ENCODE data around the gene MAST3. TPM values are rescaled to one million over a fixed set of nuclear protein-coding genes. Genes with fewer than 3 reads are reported as not detected.
A peak's percentile ranks its signal among the peaks of the same experiment; 100 is the strongest.
"Not testable (repeated sequence)": the region's sequence is repeated elsewhere in the genome, so short reads cannot be mapped to it uniquely, and the experiment has no call there.

MAST3 gene
- total and polyA plus RNA-seq, 2 of the 8 experiments (the other 6 are each of a cell fraction or from before 2014, with no cell fraction given), result 3.4 to 9.0 TPM

DNA sequence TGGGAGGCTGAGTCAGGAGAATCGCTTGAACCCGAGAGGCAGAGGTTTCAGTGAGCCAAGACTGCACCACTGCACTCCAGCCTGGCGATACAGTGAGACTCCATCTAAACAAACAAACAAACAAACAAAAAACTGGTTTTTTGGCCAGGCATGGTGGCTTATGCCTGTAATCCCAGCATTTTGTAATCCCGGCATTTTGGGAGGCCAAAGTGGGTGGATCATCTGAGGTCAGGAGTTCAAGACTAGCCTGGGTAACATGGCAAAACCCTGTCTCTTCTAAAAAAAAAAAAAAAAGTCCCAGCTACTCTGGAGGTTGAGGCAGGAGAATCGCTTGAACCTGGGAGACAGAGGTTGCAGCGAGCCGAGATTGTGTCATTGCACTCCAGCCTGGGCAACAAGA is 7.7 kb downstream of the MAST3 start:
- not testable (repeated sequence) for H4K20me1 ChIP-seq (replicated peaks in 1 of 2; ENCODE audit: control insufficient read depth in 1 of 2, insufficient read depth in 2 of 2, low read length in 2 of 2); H3K79me2 ChIP-seq (ENCODE audit: control insufficient read depth in 1 of 2, insufficient read depth in 2 of 2, low read length in 2 of 2); H3K79me1 ChIP-seq (ENCODE audit: low read depth, low read length); H3K9ac ChIP-seq (replicated peaks in 1 of 4; ENCODE audit: extremely low read depth in 1 of 4, low read depth in 3 of 4, low read length in 3 of 4); H3K27ac ChIP-seq (ENCODE audit: low read depth, low read length); H4K8ac ChIP-seq (ENCODE audit: extremely low read depth, insufficient read depth, low read length); H3K36me3 ChIP-seq (ENCODE audit: control insufficient read depth in 2 of 4, insufficient read depth in 4 of 4, low read length in 3 of 4); H3K18ac ChIP-seq (ENCODE audit: extremely low read depth, low read length); H4K5ac ChIP-seq (ENCODE audit: insufficient read length, low read depth, low read length); H3K9me3 ChIP-seq (ENCODE audit: insufficient read depth in 2 of 2, low read depth in 1 of 2, low read length in 1 of 2); H2BK120ac ChIP-seq (replicated peaks; ENCODE audit: low read depth, low read length); H3K14ac ChIP-seq (ENCODE audit: insufficient read length); H3K56ac ChIP-seq (replicated peaks; ENCODE audit: insufficient read length, low read depth, low read length); H2BK20ac ChIP-seq (ENCODE audit: low read length); FAIRE-seq; H3K4me3 ChIP-seq (ENCODE audit: extremely low read depth in 1 of 4, insufficient read depth in 2 of 4, low read depth in 3 of 4, low read length in 4 of 4); H4K91ac ChIP-seq (replicated peaks; ENCODE audit: insufficient read length, low read length); H3K23ac ChIP-seq (ENCODE audit: insufficient read length); H2BK12ac ChIP-seq (ENCODE audit: low read depth, low read length); H2BK5ac ChIP-seq (ENCODE audit: low read depth, low read length); H3K4ac ChIP-seq (replicated peaks; ENCODE audit: insufficient read length, low read depth, low read length); H2AK5ac ChIP-seq (ENCODE audit: low read depth, low read length); H2AFZ ChIP-seq (ENCODE audit: low read length); DNase-seq (ENCODE audit: low read depth in 1 of 2, low spot score in 2 of 2)
- Histone ChIP-seq H2BK15ac (ENCODE audit: low read length) (0 out of 2 replicates have a peak overlapping the region, but pooled peaks have one; percentile 72), H3K23me2 (ENCODE audit: low read depth, low read length) (peaks cover 11% of the 10 kb centered on the region), H3K4me1 (replicated peaks in 1 of 4; ENCODE audit: control insufficient read depth in 3 of 4, insufficient read depth in 4 of 4, low read length in 3 of 4) (peaks cover 0 to 17% (median 8%) of the 10 kb centered on the region in 4 experiments; a peak in 4 of 7 replicates), H3K4me2 (ENCODE audit: insufficient read depth in 1 of 2, low read depth in 2 of 2, low read length in 2 of 2) (peak overlapping the region in 1 of 2 experiments; percentile 79; a peak in 1 of 4 replicates), H3K27me3 (replicated peaks in 1 of 4; ENCODE audit: control insufficient read depth in 3 of 4, extremely low read depth in 1 of 4, insufficient read depth in 3 of 4, low read length in 3 of 4) (peaks cover 0 to 12% (median 9%) of the 10 kb centered on the region in 4 experiments; a peak in 5 of 7 replicates)
- WGBS, 2 experiments (ENCODE audit: extremely low coverage in 1 of 2, insufficient coverage in 1 of 2, insufficient read length in 1 of 2, insufficient replicate concordance in 2 of 2, low coverage in 1 of 2, low lambda C conversion rate in 2 of 2, missing lambda C conversion rate in 1 of 2), result 84% methylated on average over 7 of the region's 7 CpGs; no CpG with 5 or more reads in 1 of the 2 experiments
- CTCF ChIA-PET (ENCODE audit: partially characterized antibody), result interaction anchor here (0.6 to 1.4 kb wide), 6 partner anchors 8 to 519 kb away, joined by 3 to 6 read pairs (median 3); no protein-coding TSS in a partner anchor
- POLR2A ChIA-PET (ENCODE audit: partially characterized antibody), result interaction anchor here (0.6 to 0.8 kb wide), 3 partner anchors 10 to 322 kb away, joined by 3 read pairs; no protein-coding TSS in a partner anchor

Data from H1 (cell line).